ENCODE measurements around the gene MKRN1.
"Not testable (repeated sequence)": the region's sequence is repeated elsewhere in the genome, so short reads cannot be mapped to it uniquely, and the experiment has no call there.

MKRN1 gene

GRCh38 chr7:140417456-140418155 is 61.7 kb downstream of the MKRN1 start:
- no peak for DNase-seq (ENCODE audit: low read depth)
- TF ChIP-seq CTCF (IDR thresholded peaks at IDR 0.05; ENCODE audit: low read length, missing control alignments), result no peak
- H3K4me3 ChIP-seq (replicated peaks; ENCODE audit: low read depth, low read length), result no peak overlapping the region

- no peak for TF ChIP-seq CTCF (IDR thresholded peaks at IDR 0.05; ENCODE audit: low read length, missing control alignments)
- no peak overlapping the region for H3K4me3 ChIP-seq (replicated peaks; ENCODE audit: low read depth, low read length)
- no peak for DNase-seq (ENCODE audit: low read depth)
Measured at GRCh38 chr7:140416560-140416959, 62.7 kb downstream of the MKRN1 start.

- H3K4me3 ChIP-seq (replicated peaks; ENCODE audit: low read depth, low read length); DNase-seq (ENCODE audit: low read depth): not testable (repeated sequence)
Measured at GRCh38 chr7:140415816-140416215, 63.5 kb downstream of the MKRN1 start.

- no peak overlapping the region for H3K4me3 ChIP-seq (replicated peaks; ENCODE audit: low read depth, low read length)
- DNase-seq (ENCODE audit: low read depth), result no peak
- TF ChIP-seq CTCF (IDR thresholded peaks at IDR 0.05; ENCODE audit: low read length, missing control alignments), result no peak
Measured at GRCh38 chr7:140415361-140415760, 63.9 kb downstream of the MKRN1 start.

GRCh38 chr7:140404565-140405065 is 74.7 kb downstream of the MKRN1 start:
- H3K4me3 ChIP-seq (replicated peaks; ENCODE audit: low read depth, low read length), result no peak overlapping the region
- no peak for TF ChIP-seq CTCF (IDR thresholded peaks at IDR 0.05; ENCODE audit: low read length, missing control alignments)
- no peak for DNase-seq (ENCODE audit: low read depth)

GRCh38 chr7:140403878-140404564 is 75.3 kb downstream of the MKRN1 start, which contains the start of gene RAB19:
Gene RAB19, plus strand, starts transcription at chr7:140404058. Its CDS starts 3,589 bp downstream, at chr7:140407647.
- DNase-seq (ENCODE audit: low read depth), result no peak
- H3K4me3 ChIP-seq (replicated peaks; ENCODE audit: low read depth, low read length), result peak within 1 kb of the TSS; percentile 43

More at GRCh38 chr7:140403878-140404564, 75.3 kb downstream of the MKRN1 start, which contains the start of gene RAB19:
- no peak for TF ChIP-seq CTCF (IDR thresholded peaks at IDR 0.05; ENCODE audit: low read length, missing control alignments)

All from fibroblast of pulmonary artery (primary cell).